ENCODE measurements around the gene CDC25A.

CDC25A gene

DNA sequence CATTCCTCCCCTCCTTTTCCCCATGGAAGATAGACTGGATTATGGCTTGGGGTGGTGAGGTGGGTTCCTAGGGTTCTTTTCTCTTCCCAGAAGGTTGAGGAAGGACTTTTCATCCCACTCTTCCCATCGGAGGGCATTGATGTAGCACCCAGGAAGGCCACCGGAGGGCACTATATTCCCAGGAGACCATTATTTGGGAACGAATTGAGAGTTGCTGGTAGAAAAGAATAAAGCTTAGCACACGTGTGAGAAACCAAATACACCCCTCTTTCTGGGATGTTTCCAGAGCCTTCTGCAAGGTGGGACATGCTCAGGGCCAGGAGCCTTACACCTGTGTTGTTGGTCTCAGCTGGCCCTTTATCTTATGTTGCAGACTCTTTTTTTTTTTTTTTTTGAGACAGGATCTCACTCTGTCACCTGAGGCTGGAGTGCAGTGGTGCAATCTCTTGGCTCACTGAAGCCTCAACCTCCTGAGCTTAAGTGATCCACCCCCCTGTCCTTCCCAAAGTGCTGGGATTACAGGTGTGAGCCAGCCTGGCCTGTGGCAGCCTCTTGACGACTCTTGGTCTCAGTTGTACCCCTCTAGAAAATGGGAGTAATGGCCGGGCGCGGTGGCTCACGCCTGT, 6.3 kb upstream of the CDC25A start:
- peak; percentile 53 for DNase-seq

DNA sequence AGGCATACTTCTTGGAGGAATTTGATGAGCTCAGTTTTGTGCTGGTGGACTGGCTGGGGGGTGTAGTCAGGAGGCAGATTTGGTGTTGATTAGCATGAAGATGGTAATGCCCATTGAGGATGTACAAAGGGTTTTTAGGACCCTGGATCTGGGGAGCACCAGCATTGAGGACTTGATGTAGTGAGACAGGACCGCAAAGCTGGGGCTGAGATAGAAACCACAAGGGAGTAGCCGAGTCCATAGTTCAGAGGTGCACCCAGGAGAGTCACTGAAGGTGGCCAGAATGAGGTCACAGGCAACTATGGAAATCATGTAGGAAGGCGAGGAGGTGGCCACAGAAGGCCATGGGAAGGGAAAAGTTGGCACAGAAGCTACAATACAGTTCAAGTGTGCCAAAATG, 2.7 kb upstream of the CDC25A start:
- DNase-seq: no peak

DNA sequence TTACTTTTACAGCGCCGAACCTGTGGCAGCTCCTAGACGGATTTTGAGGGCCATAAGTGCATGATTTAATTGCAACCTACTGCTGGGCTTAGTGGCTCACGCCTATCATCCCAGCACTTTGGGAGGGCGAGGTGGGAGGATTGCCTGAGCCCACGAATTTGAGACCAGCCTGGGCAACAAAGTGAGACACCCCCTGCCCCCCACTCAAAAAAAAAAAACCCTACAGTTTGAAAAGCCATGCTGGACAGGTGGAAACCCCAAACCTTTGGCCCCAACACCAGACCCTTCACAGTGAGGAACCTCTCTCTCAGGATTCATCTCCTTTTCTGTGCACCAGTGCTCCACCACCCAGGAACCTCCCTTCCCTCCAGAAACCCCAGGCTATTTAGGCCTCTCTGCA, 1.1 kb upstream of the CDC25A start:
- DNase-seq: no peak

DNA sequence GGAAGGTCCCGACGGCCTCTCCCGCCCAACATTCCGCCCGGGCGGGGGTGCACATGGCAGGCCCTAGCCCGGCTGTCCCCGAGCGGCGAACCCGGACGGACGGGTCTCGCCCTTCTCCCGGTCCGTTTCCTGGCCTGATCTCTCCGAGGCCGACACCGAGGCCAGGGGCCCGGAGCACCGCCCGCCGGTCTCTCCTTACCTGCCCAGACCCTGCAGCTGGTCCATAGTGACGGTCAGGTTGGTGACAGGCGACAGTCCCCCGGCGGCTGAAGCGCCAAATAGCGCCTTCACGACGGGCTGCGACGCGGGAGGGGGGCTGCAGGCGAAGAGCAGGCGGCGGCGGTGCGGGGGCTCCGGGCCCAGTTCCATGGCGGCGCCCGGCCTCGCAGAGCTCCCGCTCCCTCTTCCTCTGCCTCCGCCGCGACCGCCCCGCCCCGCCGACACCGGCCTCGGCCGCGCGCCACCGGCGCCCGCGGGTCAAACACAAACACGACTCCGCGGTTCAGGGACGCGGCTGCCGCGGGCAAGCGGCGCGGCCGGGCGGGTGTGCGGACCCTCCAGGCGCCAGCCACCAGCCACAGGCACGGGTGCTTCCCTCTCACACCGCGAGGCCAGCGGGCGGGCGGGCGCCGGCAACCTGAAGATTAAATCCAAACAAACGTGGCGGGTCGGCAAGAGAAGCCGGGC, 495 bp downstream of the CDC25A start:
- DNase-seq: peak; percentile 70

DNA sequence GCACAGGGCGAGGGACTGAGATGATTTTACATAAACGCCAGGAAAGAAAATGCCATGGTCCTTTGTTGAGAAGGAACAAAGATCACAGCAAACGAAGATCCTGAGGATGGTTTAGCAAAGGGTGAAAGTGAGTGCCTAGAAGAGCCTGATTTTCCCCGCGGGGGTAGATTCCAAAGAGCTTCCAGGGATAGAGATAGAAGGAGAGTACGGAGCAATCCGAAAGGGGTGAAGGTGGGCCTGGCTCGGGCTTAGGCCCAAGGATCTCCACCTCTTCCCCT, 977 bp downstream of the CDC25A start:
- no peak for DNase-seq

DNA sequence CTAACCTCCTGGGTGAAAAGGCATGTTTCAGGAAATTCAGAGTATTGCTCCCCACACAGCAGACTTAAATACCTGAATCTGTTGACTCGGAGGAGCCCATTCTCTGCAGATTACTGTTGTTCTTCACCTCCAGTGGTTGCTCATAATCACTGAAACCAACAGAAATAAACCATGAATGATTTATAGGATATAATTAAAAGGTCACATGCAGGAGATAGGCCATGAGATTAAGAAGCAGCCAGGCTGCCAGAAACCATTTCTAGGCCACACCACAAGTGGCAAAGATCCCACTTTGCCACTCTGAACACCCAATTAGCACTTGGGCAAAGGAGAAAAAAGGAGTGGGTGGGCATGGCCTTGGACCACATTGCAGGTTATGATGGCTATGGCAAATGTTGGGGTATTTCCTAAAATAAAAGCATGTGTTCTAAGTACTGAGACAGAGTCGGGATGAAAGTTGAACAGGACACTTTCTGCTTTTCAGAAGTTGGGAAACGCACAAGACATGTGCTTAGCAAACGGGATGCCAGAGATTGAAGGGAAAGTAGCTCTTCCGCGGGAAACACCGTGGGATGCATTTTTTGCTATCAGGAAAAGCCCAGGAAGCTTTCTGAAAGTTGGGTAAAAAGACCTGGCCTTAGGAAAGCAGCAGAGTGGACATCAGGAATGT, 1.5 kb downstream of the CDC25A start:
- no peak for DNase-seq

DNA sequence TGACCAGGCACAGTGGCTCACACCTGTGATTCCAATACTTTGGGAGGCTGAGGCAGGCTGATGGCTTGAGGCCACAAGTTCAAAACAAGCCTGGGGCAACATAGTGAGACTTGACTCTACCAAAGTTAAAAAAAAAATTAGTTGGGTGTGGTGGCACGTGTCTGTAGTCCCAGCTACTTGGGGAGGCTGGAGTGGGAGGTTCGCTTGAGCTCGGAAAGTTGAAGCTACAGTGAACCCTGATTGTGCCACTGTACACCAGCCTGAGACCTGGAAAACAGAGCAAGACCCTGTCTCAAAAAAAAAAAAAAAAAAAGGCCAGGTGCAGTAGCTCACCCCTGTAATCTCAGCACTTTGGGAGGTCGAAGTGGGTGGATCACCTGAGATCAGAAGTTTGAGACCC, 3.1 kb downstream of the CDC25A start:
- no peak for DNase-seq

DNA sequence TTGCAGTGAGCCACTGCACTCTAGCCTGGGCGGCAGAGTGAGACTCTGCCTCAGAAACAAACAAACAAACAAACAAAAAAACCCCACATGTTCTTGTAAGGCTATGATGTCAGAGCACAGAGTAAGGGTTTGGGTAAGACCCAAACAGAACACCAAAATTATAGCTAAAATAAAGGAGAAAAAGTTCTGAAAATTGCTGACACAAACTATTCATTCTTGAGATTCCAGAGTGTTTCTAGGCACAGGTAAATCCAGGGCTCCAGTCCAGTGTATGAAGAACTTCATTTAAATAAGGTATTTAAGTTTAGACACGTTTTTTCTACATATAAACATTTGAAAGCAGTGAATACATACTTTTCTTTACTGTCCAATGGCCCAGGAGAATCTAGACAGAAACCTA, 3.9 kb downstream of the CDC25A start:
- no peak for DNase-seq

DNA sequence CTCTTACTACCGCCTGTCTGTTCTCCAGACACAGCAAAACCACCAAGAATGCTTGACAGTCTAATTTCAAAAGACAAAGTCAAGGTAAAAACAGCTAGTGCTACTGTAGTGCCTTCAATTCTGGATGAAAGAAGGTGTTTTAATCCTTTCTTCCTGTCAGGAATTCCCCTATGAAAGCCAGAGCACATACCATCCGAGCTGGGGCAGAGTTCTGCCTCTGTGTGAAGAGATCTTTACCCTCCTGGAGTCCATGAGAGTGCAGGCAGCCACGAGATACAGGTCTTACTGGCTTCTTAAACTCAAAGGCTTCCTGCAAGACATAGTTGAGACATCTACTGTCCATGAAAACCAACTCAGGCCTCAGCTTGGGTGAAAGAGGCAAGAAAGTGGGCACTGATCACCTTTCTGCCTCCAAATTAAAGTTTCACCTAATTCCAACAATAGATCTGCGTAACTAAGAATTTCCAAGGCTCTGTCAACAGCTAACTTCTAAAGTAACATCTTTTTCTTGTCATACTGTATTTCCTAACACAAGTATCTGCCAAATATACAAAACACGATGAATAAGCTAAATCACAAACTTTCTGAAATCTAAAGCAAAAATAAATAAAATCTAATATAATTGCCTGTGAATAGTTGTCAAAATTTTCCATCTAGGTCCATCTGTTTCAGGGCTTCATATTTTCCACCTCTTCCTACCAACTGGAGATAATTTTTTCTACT, 7.5 kb downstream of the CDC25A start:
- no peak for DNase-seq

DNA sequence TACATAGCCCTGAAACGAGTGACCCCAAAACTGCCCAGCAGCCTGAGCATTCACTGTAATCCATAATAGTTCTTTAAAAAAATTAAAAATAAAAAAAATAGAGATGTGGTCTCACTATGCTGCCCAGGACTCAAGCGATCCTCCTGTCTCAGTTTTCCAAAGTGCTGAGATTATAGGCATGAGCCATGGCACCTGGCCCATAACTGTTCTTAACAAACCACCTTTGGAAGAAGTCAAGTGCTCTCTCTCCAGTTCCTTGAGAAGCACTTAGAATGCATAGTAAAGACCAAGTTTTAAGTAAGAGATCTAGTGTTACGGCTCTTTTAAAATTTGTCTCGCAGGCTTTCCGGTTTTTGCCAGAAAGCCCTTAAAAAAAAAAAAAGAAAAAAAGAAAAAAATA, 8.2 kb downstream of the CDC25A start:
- DNase-seq: no peak

DNA sequence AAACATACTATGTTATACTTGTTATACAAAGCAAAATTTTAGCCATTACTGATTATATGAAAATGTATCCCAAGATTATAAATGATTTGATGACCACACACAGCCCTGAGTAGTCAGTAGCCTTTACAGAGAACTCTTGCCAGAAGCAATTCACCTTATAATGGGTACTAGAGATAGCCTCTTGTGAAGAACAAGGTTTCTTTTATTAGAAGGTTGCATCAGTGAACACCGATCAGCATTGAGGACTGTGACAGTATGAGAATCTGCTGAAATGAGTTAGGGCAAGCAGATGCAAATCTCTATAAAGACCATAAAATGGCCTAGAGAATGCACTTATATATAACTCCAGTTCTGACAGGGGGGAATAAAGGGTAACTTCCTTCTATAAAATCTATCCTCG, 10.1 kb downstream of the CDC25A start:
- DNase-seq: no peak

DNA sequence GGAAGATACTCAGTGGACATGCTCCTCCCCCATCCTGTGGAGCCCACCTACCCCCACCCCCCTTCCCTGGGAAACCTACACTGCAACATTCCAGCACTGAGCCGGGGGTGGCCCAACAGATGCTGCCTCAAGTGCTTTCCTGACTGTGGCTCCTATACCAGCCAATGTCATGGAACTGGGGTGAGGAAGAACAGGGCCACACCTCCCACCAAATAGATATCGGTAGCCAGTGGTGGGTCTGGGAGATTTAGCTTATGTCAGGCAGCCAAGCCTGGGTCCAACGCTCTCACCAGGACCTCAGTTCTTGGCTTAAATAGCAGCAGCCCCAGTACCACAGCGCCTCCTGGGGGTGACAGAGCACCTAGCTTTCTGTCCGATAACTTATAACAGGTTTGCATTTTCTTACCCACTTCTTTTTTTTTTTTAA, 30.3 kb downstream of the CDC25A start:
- DNase-seq: peak; percentile 41

DNA sequence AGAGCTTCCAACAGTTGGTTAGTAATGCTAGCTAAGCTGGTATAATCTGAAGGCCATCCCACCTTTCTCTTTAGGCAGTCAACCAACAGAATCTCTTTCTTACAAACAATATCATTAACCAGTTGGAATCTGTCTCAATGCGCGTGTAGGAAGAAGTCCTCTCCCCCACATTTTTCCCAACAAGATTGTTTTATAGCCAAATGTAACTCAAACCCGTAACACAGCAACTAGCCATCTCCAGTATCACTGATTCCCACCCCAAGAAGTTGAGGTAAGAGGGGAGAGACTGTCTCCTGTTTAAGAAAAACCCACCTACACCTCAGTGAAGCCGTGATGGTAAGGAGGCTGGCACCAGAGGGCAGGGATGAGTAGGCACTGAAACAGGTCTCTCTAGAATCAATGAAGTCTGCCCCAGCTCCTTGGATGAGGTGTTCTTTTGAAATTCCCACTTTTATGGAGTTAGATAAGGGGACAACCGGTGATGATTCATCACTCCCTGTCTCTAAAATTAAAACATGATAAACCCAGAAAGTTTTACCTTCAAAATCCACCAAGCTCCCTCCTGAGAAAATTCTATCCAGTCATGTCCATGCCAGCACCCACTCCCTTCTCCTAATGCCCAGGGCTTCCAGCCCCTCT, 30.9 kb downstream of the CDC25A start:
- no peak for DNase-seq

DNA sequence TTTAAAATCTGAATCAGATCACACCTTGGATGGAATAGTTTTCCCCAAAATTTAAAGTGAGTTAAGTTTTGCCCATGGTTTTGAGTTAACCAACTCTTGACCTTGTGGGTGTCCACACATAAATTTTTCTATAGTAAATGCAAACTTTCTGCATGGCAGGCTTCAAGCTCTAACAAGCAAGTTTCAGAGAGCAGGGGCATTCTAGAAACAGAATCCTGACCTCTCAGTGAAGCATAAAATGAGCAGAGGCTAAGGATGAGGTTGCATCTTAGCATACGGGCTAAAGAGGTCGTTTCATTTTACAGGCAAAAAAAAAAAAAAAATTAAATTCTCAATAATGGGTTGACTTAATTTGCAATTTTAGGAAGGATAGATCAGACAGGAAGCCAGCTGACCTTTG, 32.1 kb downstream of the CDC25A start:
- DNase-seq: no peak

DNA sequence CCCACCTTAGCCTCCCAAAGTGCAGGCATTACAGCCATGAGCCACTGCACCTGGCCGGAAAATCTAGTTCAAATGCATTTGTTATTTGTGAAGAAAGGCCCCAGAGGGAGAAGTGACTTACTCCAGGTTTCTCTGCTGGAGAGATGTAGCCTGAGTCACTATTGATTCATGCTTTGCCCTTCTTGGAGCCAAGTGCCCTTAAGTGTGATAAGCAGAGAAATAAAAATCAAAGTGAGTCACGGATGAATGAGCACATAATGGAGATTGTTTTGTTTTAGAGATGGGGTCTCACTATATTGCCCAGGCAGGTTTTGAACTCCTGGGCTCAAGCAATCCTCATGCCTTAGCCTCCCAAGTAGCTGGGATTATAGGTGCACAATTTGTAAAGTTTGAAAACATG, 33.1 kb downstream of the CDC25A start:
- DNase-seq: no peak

DNA sequence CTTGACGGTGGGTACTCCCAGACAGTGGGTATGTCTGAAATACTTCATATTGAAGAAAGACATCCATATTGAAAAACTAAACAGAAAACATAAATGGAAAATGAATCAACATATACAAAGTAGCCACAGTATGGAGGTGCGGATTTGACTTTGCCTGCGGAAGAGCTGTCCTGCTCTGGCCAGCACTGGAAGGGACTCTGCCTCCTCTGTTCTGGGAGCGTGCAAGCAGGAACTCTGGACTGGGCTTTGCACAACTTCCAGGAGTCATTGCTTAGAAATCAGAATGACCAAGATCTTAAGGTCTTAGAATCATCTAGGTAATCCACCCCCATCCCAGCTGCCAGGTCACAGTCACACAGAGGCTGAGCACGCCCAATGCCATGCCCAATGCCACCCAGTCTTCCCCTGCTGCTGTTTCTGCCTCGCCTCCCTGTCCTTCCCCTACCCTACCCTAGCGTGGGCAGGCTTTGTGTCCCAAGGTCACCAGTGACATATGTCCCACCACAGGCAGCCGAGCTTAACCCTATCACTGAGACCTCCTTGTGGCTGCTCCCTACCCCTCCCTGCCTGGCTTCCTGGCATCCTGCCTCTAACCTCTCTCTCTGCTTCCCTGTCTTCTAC, 36.3 kb downstream of the CDC25A start:
- DNase-seq: no peak

DNA sequence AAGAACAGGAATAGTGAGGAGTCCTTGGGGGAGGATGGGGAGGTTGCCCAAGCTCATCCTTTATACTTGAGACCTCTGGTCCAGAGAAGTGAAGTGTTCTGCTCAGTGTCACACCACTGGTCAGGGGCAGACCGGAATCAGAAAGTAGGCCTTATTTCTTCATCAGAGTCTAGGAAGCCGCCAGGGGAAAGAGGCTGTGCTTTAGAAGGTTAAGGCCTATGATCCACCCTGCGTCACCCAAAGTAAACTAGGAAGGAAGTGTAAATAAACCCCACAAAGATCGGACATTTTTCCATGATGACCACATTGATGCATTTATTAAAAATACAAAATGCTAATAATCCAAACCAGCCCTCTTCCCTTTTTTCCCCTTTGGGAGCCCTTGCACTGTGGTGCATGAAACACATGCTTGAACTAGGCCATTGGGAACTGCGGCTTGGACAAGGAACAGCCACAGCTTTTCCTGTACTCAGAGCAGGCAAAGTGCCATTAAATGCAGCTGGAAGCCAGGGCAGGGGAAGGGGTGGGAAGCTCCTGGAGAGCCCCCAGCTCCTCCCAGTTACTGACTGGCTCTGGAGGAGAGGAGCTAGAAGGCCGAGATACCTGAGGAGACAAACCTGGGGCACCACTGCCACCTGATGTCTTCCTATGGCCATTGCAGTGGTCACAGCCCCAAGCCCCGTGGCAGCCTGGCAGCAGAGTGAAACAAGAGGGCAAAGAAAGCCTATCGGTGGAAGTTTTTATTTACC, 37.0 kb downstream of the CDC25A start:
- peak; percentile 63 for DNase-seq

DNA sequence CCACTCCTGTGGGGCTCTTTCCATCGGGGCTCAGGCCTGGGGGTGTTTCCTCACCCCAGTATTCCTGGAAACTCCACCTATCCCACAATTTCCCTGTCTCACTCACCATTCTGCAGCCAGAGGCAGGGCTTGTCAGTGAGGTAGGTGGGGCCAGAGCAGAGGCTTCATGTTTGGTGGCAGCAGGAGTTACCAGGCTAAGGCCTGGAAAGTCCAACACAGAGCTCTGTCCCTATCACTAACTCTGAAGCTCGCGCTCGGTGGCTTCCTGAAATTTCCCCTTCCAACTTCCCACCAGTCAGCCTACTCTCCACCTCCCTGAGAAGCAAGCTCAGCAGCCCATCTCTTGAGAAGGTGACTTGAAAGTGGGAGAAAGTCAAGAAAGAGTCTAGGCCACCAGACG, 44.2 kb downstream of the CDC25A start:
- no peak for DNase-seq

DNA sequence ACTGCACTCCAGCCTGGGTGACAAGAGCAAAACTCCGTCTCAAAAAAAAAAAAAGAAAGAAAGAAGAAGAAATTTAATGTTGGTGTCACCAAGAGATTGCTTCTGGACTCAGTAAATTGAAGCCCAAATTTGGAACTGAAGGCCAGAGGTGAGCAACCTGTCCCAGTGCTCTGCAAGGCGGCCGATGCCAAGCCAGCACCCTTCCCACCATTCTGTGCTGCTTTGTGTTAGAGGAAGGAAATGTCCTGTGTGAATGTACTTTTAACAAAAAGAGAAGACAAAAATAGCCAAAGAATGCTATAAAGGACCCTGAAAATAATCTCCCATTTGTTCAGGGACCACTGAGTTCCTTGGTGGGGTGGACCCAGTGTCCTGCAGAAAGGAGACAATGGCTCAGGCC, 44.6 kb downstream of the CDC25A start:
- no peak for DNase-seq

DNA sequence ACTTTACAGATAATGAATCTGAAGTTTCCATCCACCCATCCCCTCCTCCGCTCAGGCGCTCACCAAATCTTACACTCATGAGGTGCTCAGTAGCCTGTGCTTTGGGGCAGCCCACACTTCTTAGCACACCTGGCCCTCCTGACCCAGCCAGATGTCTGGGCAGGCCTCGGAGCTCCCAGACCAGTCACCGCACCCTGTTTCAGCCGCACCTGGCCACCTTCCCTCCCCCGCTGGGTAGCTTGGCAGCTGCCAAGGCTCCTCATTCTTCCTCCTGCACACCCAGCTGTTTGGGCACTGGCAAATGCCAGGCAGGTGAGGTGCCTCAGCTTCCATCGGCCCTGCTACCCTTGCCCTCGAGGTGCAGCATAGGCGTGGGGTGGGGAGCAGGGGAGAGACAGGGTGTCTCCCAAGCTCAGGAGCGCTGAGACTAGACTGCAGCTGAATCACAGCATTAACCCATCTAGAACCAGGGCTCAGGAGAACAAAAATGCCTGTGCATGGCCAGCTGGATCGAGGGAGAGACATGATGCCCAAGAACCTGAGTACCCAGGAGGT, 45.8 kb downstream of the CDC25A start:
- no peak for DNase-seq

DNA sequence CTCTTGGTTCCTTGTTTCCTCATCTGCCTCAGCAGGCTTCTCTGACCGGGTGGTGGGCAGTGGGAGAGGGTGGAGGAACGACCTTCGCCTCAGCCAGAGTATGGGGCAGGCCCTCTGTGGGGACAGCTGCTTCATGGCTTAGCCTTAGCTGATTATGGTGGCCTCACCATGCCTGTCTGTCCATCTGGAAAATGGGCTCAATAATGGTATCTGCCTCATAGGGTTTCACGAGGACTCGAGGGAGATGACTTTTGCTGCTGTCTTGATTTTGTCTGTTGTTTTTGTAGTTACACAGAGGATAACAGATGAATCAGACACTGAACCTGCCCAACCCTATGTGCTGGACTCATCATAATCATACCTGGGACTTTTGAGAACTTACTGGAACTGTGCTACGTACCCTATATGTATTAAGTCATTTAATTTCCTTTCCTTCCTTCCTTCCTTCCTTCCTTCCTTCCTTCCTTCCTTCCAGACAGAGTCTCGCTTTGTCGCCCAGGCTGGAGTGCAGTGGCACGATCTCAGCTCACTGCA, 46.5 kb downstream of the CDC25A start:
- DNase-seq: no peak
